ENCODE results near the gene ZNF511. TPM values are rescaled to one million over a fixed set of nuclear protein-coding genes. Genes with fewer than 3 reads are reported as not detected.

ZNF511 gene
- total RNA-seq, 1 donor from 2014 or later = 24.7 TPM

GRCh38 chr10:133355991-133356390 lies 47.3 kb downstream of the ZNF511 start:
- DNase-seq = no peak

GRCh38 chr10:133356549-133357284 lies 48.0 kb downstream of the ZNF511 start:
- DNase-seq = no peak

- DNase-seq = peak; percentile 53
Observed at GRCh38 chr10:133357285-133358161, 48.8 kb downstream of the ZNF511 start, which contains the start of gene FUOM. Gene FUOM, minus strand, starts transcription at chr10:133358019. Its CDS starts 12 bp downstream, at chr10:133358007.

- no peak for DNase-seq
Observed at GRCh38 chr10:133358162-133358924, 49.6 kb downstream of the ZNF511 start.

GRCh38 chr10:133358925-133359310 lies 50.2 kb downstream of the ZNF511 start:
- no peak for DNase-seq

- DNase-seq = no peak
Observed at GRCh38 chr10:133359554-133359971, 50.8 kb downstream of the ZNF511 start.

GRCh38 chr10:133359972-133360610 lies 51.4 kb downstream of the ZNF511 start:
- DNase-seq = no peak

- DNase-seq = no peak
Observed at GRCh38 chr10:133361227-133361626, 52.5 kb downstream of the ZNF511 start.

- DNase-seq = no peak
Observed at GRCh38 chr10:133361773-133362441, 53.2 kb downstream of the ZNF511 start.

Other genes with a start within 250 kb of the ZNF511 start
- gene ADGRA1, start 221.0 kb upstream of the ZNF511 start, total RNA-seq = 0.05 TPM in 1 of 2 replicates, not detected in the other
- 0.28 TPM in 1 of 2 replicates, not detected in the other for gene KNDC1, start 148.7 kb upstream of the ZNF511 start, total RNA-seq
- gene UTF1, start 78.7 kb upstream of the ZNF511 start, total RNA-seq = not detected in 2 replicates
- gene VENTX, start 71.1 kb upstream of the ZNF511 start, total RNA-seq = not detected in 2 replicates
- gene ADAM8, start 32.0 kb upstream of the ZNF511 start, total RNA-seq = 0.14 and 0.68 TPM in 2 replicates
- 33.5 and 47.7 TPM in 2 replicates for gene TUBGCP2, start within 50 bp of the ZNF511 start, total RNA-seq
- gene CALY, start 28.0 kb downstream of the ZNF511 start, total RNA-seq = not detected in 2 replicates
- gene PRAP1, start 38.5 kb downstream of the ZNF511 start, total RNA-seq = not detected in 2 replicates
- 11.2 and 24.8 TPM in 2 replicates for gene FUOM, start 49.1 kb downstream of the ZNF511 start, total RNA-seq
- 91.0 and 95.4 TPM in 2 replicates for gene ECHS1, start 64.4 kb downstream of the ZNF511 start, total RNA-seq
- 5.7 and 17.7 TPM in 2 replicates for gene PAOX, start 70.3 kb downstream of the ZNF511 start, total RNA-seq
- gene MTG1, start 85.2 kb downstream of the ZNF511 start, total RNA-seq = 42.0 and 43.2 TPM in 2 replicates
- gene SPRN, start 115.7 kb downstream of the ZNF511 start, total RNA-seq = under 0.01 TPM in 1 of 2 replicates, not detected in the other
- 0.28 and 1.4 TPM in 2 replicates for gene SCART1, start 145.0 kb downstream of the ZNF511 start, total RNA-seq
- 0.17 and 0.23 TPM in 2 replicates for gene CYP2E1, start 218.4 kb downstream of the ZNF511 start, total RNA-seq